HG02870 (cell line): Measurements from ENCODE around the gene DIPK1A.

Experiments
- ATAC-seq: cut with Tn5 transposase; IDR thresholded peaks from one replicate; pipeline ENCODE4 v1.9.1; 2021; ENCODE audit warnings: mild to moderate bottlenecking, moderate library complexity; ENCODE audit not compliant: unreplicated experiment

Gene DIPK1A

DNA sequence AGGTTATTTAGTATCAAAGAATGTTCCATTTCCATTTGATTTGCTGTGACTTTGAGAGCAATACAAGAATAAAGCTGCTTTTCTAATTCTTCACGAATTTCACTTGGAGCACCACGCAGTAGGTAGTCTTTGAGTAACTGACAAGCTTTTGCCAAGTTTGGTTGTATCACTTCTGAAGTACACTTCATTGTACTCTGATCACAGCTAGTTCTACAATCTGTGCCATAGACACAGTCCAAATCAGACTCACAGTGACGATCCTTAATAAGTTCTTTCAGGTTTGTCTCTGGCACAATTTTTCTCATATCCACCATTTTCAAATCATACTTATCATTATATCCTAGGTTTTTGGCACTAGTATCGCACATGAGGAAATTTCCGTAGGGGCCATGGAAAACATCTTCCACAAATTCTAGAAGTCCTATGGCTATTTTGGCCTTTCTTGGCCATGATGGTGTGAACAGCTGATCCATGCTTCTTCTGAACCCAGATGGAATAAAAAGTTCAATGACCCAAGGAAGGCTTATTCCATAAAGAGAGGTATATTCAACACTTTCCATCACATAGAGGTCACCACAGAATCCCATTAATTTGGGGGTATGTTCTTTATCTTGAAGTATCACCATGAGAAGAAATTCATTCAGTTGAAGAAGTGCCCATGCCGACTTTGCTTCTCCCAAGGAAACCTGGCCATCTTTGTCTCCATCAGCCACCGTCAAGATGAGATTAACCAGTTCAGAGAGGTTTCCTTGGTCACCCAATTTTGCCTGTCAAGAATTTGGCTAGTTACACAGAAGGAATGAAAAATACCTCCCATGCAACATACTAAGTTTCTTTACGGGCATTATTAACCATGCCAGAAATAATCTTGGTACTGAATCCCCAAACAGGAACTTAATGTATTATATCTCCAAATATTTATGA, 117.6 kb downstream of the DIPK1A start:
- ATAC-seq: no peak

DNA sequence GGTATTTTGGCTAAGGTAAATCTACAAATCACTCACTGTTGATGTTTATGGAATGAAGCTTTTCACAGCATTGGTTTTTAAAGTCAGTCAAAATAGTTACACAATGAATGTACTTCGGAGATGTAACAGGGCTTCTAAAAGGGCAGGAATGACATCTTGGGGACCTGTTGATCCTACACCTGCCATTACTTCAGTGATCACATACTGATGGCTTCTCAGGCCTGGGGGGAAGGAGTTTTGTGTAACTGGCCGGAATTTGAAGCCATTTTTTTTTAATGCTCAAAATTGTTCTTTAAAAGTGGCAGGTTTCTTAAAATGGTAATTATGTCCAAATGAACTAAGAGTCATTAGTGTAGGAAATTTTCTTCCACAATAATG, 118.2 kb downstream of the DIPK1A start:
- ATAC-seq: no peak

- ATAC-seq: no peak
Observed at GRCh38 chr1:92842082-92843045, 118.9 kb downstream of the DIPK1A start.

- no peak for ATAC-seq
Observed at GRCh38 chr1:92840600-92840999, 120.7 kb downstream of the DIPK1A start.

DNA sequence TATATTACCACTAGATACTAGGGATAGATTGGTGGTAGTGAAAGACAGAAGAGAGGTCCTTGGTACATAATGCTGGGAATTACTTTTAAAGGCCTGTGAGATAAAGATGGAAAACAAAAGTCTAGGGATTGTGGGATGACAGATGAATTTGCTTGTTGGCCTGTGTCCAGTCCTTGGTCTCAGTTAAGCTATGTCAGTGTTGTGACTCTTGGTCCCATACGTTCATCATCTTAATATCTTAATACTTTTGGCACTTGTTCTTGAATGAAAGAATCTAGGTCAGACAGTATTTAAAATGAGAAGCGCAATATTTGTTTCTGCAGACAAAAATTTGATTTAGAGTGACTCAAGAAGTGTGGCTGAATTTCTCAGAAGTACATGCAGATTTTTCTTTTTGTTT, 121.8 kb downstream of the DIPK1A start:
- ATAC-seq: no peak

GRCh38 chr1:92838519-92838918, 122.7 kb downstream of the DIPK1A start:
- no peak for ATAC-seq

DNA sequence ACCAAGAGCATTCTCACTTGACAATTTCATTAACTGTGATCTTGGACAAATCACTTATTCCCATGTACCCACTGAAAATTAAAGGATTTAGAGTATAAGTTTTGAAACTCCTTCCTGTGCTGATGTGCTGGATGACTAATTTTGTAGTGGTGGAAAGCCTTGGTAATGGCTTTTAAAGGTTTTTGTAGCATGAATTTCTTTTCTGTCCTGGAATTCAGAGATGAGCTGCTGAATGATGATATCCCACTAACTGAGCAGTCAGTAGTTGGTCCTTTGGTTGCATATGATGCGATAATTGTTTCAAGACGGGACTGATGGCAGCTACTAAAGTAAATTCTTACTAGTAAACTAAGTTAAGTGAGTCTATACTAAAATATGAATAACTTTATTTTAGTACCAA, 124.2 kb downstream of the DIPK1A start:
- ATAC-seq: no peak

GRCh38 chr1:92834617-92835016, 126.6 kb downstream of the DIPK1A start:
- ATAC-seq: no peak

- no peak for ATAC-seq
Observed at GRCh38 chr1:92833840-92834239, 127.4 kb downstream of the DIPK1A start.

- no peak for ATAC-seq
Observed at GRCh38 chr1:92832537-92833114, 128.6 kb downstream of the DIPK1A start.

GRCh38 chr1:92831762-92832536, 129.3 kb downstream of the DIPK1A start, which contains the start of gene RPL5:
Gene RPL5 (plus strand): TSS chr1:92832040. CDS start chr1:92832115, 75 bp downstream.
- ATAC-seq: peak; percentile 87

- no peak for ATAC-seq
Observed at GRCh38 chr1:92831368-92831761, 129.9 kb downstream of the DIPK1A start.

GRCh38 chr1:92826792-92827191, 134.5 kb downstream of the DIPK1A start:
- no peak for ATAC-seq

DNA sequence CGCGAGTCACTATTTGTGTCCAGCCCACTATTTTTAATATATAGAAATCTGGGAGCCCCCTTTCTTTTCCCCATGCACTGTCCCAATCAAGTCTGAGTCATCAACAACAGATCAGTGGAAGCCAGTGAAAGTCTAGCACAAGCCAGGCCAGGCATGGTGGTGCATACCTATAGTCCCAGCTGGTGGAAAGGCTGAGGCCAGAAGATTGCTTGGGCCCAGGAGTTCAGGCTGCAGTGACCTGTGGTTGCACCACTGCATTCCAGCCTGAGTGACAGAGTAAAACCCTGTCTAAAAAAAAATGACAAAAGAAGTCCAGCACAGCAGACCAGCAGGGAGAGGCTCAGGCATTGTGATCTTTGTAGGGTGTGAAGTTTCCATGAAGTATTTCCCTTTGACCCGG, 138.4 kb downstream of the DIPK1A start:
- ATAC-seq: no peak

DNA sequence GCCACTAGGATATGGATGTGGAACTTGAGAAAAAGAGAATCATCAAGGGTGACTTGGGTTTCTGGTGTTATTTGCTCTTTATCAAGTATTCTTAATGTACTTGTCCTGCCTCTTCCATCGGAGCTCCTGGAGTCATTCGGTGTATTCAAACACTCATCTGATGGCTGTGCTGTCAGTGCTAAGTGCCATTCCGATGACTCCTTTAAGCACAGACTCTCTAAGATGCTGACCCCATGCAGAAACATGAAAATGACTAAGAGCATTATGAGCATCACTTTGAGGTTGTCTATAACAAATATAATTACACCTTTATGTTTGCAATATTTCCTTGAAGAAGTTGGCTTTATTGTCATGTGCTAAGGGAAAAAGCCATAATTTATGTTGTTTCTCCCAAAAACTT, 140.7 kb downstream of the DIPK1A start:
- no peak for ATAC-seq

GRCh38 chr1:92820024-92820423, 141.2 kb downstream of the DIPK1A start:
- ATAC-seq: no peak

- no peak for ATAC-seq
Observed at GRCh38 chr1:92817986-92818764, 143.1 kb downstream of the DIPK1A start.

DNA sequence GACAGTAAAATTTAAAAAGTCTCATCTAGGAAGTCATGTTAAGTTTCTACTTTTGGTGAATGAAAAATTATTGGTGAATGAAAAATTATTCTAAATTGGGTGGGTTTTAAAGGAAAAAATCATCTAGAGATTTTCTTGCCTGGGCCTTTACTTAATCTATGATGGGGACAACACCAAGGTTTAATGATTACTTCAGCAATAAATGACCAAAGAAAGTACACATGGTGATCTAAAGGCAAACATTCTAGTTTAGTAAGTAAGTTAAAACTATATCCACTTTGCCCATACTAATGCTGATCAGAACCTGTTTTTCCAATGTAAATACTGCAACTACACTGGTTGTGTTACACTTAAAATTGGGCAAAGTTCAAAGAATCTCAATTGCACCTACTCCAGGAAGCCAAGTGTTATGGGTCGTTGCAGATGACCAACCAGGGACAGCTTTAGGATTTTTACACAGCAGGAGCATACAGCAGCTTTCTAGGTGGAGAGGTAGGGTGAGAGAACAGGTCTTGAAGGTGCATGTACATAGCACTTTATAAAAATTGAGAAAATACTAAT, 144.0 kb downstream of the DIPK1A start:
- no peak for ATAC-seq

- ATAC-seq: no peak
Observed at GRCh38 chr1:92816732-92817131, 144.5 kb downstream of the DIPK1A start.
